Renal cortical epithelial cell (primary cell): Measurements from ENCODE around the gene USP4. TPM values are rescaled to one million over a fixed set of nuclear protein-coding genes. Genes with fewer than 3 reads are reported as not detected.
"Not testable (repeated sequence)": the region's sequence is repeated elsewhere in the genome, so short reads cannot be mapped to it uniquely, and the experiment has no call there.

Experiments
- DNase-seq: peaks from one replicate; pipeline ENCODE4 v3.0.0-alpha.2; 2011; ENCODE audit warnings: low read depth
- total RNA-seq: library from RNA; depleted of rRNA; stranded (reverse); fragments of >200 nt; gene quantifications from 2 replicates; pipeline ENCODE4 v1.2.3, GENCODE V29; 2014

The USP4 gene
- total RNA-seq, 1 donor from 2014 or later: 38.7 TPM

DNA sequence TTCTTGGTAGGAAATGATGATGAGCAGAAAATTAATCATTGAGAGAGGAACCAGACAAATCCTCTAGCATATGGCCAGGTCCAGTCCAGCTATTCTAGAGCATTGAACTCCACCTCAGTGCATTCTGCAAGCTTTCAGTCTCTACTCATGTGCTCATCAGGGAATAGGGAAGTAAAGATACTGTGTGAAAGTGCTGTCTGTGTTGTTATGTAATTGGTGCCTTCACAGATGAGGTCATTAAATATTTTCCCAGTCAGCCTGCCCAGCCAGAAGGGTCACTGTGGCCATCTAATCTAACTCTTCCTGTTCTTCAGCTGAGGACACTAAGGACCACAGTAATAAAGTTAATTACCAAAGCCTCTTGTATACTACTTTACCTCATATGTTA, 91.0 kb downstream of the USP4 start:
- DNase-seq: peak; percentile 56

GRCh38 chr3:49244581-49245205, 95.2 kb downstream of the USP4 start:
- DNase-seq: peak; percentile 38

DNA sequence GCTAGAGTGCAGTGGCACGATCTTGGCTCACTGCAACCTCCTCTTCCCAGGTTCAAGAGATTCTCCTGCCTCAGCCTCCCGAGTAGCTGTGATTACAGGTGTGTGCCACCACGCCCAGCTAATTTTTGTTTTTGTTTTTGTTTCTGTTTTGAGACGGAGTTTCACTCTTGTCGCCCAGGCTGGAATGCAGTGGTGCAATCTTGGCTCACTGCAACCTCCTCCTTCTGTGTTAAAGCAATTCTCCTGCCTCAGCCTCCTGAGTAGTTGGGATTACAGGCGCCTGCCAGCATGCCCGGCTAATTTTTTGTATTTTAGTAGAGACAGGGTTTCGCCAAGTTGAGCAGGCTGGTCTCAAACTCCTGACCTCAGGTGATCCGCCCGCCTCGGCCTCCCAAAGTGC, 99.8 kb downstream of the USP4 start:
- not testable (repeated sequence) for DNase-seq

- DNase-seq: no peak
Observed at GRCh38 chr3:49238274-49239127, 101.4 kb downstream of the USP4 start.

- no peak for DNase-seq
Observed at GRCh38 chr3:49237344-49237743, 102.5 kb downstream of the USP4 start.

DNA sequence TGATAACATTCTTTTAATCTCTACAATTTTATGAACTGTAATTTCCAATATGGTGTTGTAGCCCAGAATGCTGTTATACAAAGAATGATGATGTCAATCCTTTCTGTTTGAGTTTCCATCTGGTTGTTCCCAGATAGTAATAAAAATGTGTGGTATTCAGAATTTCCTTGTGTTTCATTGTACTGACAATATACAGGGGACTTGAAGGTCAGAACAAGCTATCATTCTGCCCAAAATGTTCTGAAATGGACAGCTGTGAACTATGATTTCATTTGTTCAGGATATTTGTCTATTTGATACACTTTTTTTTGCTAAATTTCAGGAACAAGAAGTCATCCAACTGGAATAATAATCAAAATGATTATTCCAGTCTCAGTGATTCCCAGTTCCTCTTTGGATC, 103.6 kb downstream of the USP4 start:
- no peak for DNase-seq

- not testable (repeated sequence) for DNase-seq
Observed at GRCh38 chr3:49228817-49229216, 111.0 kb downstream of the USP4 start.

Other genes with a start within 250 kb of the USP4 start
- 55.3 and 94.3 TPM in 2 replicates for gene QRICH1, start 246.0 kb downstream of the USP4 start, total RNA-seq
- gene QARS1, start 235.3 kb downstream of the USP4 start, total RNA-seq: 316 and 381 TPM in 2 replicates
- gene USP19, start 219.2 kb downstream of the USP4 start, total RNA-seq: 39.2 and 68.0 TPM in 2 replicates
- gene LAMB2, start 207.0 kb downstream of the USP4 start, total RNA-seq: 262 and 645 TPM in 2 replicates
- gene CCDC71, start 173.7 kb downstream of the USP4 start, total RNA-seq: 15.1 and 28.7 TPM in 2 replicates
- 20.1 and 26.6 TPM in 2 replicates for gene KLHDC8B, start 168.5 kb downstream of the USP4 start, total RNA-seq
- 1.6 and 3.6 TPM in 2 replicates for gene C3orf62, start 62.8 kb downstream of the USP4 start, total RNA-seq
- gene GPX1, start 18.3 kb upstream of the USP4 start, total RNA-seq: 288 and 368 TPM in 2 replicates
- gene RHOA, start 71.9 kb upstream of the USP4 start, total RNA-seq: 525 and 698 TPM in 2 replicates
- gene TCTA, start 72.4 kb upstream of the USP4 start, total RNA-seq: 14.8 and 32.6 TPM in 2 replicates
- 0.52 and 0.85 TPM in 2 replicates for gene AMT, start 82.4 kb upstream of the USP4 start, total RNA-seq
- gene NICN1, start 89.3 kb upstream of the USP4 start, total RNA-seq: 0.87 and 10.2 TPM in 2 replicates
- 37.9 and 87.8 TPM in 2 replicates for gene DAG1, start 130.2 kb upstream of the USP4 start, total RNA-seq
- gene BSN, start 214.4 kb upstream of the USP4 start, total RNA-seq: 0.25 TPM in 1 of 2 replicates, not detected in the other